Thoracic aorta (tissue), 2 donors: ENCODE data around the gene ARHGEF3. TPM values are rescaled to one million over a fixed set of nuclear protein-coding genes. Genes with fewer than 3 reads are reported as not detected.

Experiments used
- ATAC-seq: fragments of 150-250 bp; one replicate; pipeline ENCODE4 v1.8.0; 2017; ENCODE audit warnings: low read depth; ENCODE audit not compliant: insufficient number of reproducible peaks, low FRiP score
- DNase-seq: peaks from one replicate; pipeline ENCODE4 v3.0.0-alpha.2; 2020; ENCODE audit warnings: low spot score
- H3K27ac ChIP-seq, 2 donors: fragments of 200-600 bp; sonication (generic); 1 replicate in 1 of 2; 2 replicates in 1 of 2; pipeline ENCODE4 v1.5.1; 2016; ENCODE audit warnings: mild to moderate bottlenecking in 2 of 2, moderate library complexity in 2 of 2
- H3K27me3 ChIP-seq: fragments of 200-600 bp; sonication (generic); replicated peaks from 2 replicates; pipeline ENCODE4 v1.6.0; 2016; ENCODE audit warnings: mild to moderate bottlenecking; ENCODE audit not compliant: insufficient read depth
- H3K36me3 ChIP-seq: fragments of 200-600 bp; sonication (generic); one replicate; pipeline ENCODE4 v1.5.1; 2016
- H3K4me1 ChIP-seq, 2 donors: fragments of 200-600 bp; sonication (generic); 1 replicate in 1 of 2; 2 replicates in 1 of 2; pipeline versions ENCODE4 v1.5.1 to v1.6.0; 2016; ENCODE audit warnings: low read depth in 2 of 2, mild to moderate bottlenecking in 1 of 2; ENCODE audit not compliant: control insufficient read depth in 1 of 2
- H3K4me3 ChIP-seq: fragments of 200-600 bp; sonication (generic); 2 replicates; pipeline ENCODE4 v1.5.1; 2016; ENCODE audit warnings: mild to moderate bottlenecking
- H3K9me3 ChIP-seq: fragments of 200-600 bp; sonication (generic); 2 replicates; pipeline ENCODE4 v1.5.1; 2016
- total RNA-seq, 2 donors: library from RNA; depleted of rRNA; stranded (reverse); fragments of >200 nt; gene quantifications; one replicate each; pipeline versions ENCODE4 v1.1.0 to v1.2.3, GENCODE V29; 2016
- TF ChIP-seq, protein P1 (sequence below): fragments of 200-600 bp; sonication (generic); IDR thresholded peaks from one replicate; pipeline ENCODE4 v1.5.1; 2019; ENCODE audit warnings: antibody characterized with exemption

ARHGEF3 gene
- total RNA-seq, 2 donors from 2014 or later: 13.9 to 21.9 TPM

DNA sequence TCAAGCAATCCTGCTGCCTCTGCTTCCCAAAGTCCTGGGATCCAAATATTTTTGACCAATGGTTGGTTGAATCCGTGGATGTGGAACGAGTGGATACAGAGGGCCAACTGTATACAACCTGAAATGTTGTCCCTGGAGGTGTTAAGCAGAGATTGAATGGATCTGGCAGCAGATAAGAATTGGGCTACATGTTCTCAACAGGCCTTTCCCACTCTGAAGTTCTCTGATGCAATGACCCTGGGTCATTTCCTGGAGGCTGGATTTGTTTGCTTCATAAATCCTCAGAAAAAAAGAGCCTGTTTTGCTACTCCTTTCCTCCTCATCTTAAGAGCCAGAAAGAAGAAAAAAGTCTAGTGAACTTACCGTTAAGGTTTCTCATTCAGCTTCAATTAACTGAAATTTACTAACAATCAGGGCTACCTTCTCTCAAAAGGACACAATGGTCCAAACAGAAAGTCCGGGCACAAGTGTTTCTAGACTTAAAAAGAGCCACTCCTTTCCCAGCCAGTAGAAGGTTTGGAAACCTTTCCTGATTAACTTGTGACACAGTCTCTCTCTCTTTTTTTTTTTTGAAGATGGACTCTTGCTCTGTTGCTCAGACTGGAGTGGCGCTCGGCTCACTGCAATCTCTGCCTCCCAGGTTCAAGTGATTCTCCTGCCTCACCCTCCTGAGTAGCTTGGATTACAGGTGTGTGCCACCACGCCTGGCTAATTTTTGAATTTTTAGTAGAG lies 6.5 kb downstream of the ARHGEF3 start:
- ATAC-seq (no peak), DNase-seq (no peak)
- no peaks in the 10 kb centered on the region for H3K36me3 ChIP-seq
- H3K9me3 ChIP-seq: no peaks in the 10 kb centered on the region
- no peak overlapping the region for H3K4me3 ChIP-seq
- H3K4me1 ChIP-seq: peaks cover 2 to 9% of the 10 kb centered on the region in 2 donors
- TF ChIP-seq, protein P1, sequence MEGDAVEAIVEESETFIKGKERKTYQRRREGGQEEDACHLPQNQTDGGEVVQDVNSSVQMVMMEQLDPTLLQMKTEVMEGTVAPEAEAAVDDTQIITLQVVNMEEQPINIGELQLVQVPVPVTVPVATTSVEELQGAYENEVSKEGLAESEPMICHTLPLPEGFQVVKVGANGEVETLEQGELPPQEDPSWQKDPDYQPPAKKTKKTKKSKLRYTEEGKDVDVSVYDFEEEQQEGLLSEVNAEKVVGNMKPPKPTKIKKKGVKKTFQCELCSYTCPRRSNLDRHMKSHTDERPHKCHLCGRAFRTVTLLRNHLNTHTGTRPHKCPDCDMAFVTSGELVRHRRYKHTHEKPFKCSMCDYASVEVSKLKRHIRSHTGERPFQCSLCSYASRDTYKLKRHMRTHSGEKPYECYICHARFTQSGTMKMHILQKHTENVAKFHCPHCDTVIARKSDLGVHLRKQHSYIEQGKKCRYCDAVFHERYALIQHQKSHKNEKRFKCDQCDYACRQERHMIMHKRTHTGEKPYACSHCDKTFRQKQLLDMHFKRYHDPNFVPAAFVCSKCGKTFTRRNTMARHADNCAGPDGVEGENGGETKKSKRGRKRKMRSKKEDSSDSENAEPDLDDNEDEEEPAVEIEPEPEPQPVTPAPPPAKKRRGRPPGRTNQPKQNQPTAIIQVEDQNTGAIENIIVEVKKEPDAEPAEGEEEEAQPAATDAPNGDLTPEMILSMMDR: no peak
- no peak overlapping the region for H3K27ac ChIP-seq
- no peaks in the 10 kb centered on the region for H3K27me3 ChIP-seq

DNA sequence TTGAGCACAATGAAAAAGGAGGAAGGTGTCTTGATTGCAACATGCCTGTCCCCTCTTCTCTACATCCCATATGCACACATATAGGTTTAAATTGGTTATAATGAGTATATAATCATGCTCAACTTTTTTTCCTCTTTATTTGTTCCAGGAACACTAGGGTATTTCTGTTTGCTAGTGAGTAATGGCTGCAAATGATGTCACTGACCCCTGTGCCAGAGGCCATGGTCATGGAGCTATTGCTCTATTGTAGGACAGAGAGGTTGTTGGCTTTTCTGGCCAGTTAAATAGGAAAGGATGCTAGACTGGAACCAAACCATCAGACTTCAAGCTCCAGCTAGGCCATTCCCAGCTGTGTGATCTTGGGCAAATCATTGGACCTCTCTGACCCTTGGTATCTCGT lies 9.6 kb downstream of the ARHGEF3 start:
- Histone ChIP-seq H3K27ac (no peak overlapping the region), H3K4me1 (peaks cover 15 to 20% of the 10 kb centered on the region in 2 donors), H3K9me3 (no peaks in the 10 kb centered on the region), H3K36me3 (no peaks in the 10 kb centered on the region), H3K4me3 (no peak overlapping the region), H3K27me3 (no peaks in the 10 kb centered on the region)
- TF ChIP-seq, protein P1: no peak
- no peak for ATAC-seq
- no peak for DNase-seq

DNA sequence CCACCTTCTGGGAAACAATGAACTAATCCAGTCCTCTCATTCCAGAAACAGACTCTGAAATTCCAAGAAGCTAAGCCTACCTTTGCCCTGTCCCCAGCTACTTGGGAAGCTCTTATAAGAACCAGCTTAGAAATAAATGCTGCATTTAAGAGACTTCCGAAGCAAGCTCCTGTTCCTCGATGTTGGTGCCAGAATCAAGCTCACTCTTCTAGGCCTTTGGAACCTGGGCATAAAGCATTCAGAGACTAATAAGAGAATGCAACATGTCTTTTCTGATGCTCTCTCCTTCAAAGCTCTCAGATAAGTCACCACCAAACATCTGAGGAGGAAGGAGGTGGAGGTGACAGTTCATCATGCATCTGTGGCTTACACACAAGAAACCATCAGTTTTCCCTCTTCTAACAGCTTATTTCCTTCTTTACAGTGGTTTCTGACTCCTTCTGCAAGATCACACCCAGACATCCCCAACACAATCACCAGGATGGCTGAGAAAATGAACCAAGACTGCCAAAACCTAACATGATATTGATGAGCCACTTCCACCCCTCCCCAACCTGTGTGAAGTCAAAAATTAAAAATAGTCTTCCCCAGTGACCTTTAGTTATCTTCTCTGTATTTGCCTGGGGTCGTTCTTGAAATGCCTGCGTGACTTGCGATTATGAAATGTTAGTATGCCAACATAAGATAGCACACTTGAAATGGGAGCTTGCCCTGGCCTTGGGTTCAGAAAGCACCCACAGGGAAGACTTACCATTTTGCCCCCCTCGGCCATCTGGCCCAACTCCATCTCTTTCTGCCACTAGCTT lies 11.5 kb downstream of the ARHGEF3 start:
- Histone ChIP-seq H3K4me3 (no peak overlapping the region), H3K27ac (no peak overlapping the region), H3K27me3 (no peaks in the 10 kb centered on the region), H3K36me3 (no peaks in the 10 kb centered on the region), H3K9me3 (no peaks in the 10 kb centered on the region), H3K4me1 (peaks cover 15 to 20% of the 10 kb centered on the region in 2 donors)
- TF ChIP-seq, protein P1: no peak
- no peak for ATAC-seq
- no peak for DNase-seq

DNA sequence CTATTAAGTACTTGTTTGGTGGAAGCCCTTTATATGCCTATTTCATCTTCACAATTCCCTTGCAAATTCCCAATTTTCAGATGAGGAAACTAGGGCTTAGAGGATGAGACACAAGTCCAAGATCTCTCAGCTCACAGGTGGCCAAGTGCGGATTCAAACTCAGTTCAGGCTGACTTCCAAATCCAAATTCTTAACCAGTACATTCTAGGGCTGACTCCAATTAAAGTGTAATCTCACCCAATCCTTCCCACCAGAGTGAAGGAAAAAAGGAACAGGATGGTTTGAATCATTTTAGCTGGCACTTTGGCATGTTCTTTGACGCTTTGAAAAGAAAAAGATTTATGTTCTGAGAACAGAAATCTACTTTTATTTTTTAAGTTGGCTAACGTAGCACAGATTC lies 12.7 kb downstream of the ARHGEF3 start:
- ATAC-seq (no peak), DNase-seq (no peak)
- Histone ChIP-seq H3K4me3 (no peak overlapping the region), H3K9me3 (no peaks in the 10 kb centered on the region), H3K36me3 (no peaks in the 10 kb centered on the region), H3K27me3 (no peaks in the 10 kb centered on the region), H3K27ac (no peak overlapping the region), H3K4me1 (peaks cover 16 to 23% of the 10 kb centered on the region in 2 donors)
- TF ChIP-seq, protein P1: no peak

DNA sequence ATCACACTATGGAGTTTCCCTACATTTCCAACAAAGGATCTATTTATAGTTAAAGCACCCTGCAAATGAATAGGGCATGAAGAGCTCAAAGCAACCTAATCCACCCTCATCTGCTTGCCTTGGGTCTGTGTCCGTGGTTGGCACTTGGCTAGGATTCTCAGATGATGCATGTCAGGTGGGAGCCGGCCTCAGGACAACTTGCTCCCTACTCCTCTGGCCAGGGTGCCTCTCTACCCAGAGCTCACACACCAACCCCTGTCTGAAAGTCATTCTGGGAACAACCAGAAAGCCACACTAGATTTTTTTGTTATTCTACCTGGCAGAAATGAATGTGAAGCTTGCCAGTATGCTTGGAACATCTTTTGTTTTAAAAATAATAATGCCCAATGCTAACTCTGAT lies 13.2 kb downstream of the ARHGEF3 start:
- Histone ChIP-seq H3K4me1 (peaks cover 22 to 28% of the 10 kb centered on the region in 2 donors), H3K4me3 (no peak overlapping the region), H3K9me3 (no peaks in the 10 kb centered on the region), H3K27ac (no peak overlapping the region), H3K27me3 (no peaks in the 10 kb centered on the region), H3K36me3 (no peaks in the 10 kb centered on the region)
- TF ChIP-seq, protein P1: no peak
- ATAC-seq (no peak), DNase-seq (no peak)
